GM18505 (cell line): ENCODE results near the gene HAGHL.
"Not testable (repeated sequence)": the region's sequence is repeated elsewhere in the genome, so short reads cannot be mapped to it uniquely, and the experiment has no call there.

Source experiments
- ATAC-seq: cut with Tn5 transposase; IDR thresholded peaks from one replicate; pipeline ENCODE4 v1.9.1; 2021; ENCODE audit not compliant: unreplicated experiment
- POLR2A ChIP-seq: IDR thresholded peaks from 4 replicates; pipeline ENCODE4 v1.6.1; 2011; ENCODE audit warnings: borderline replicate concordance; ENCODE audit not compliant: insufficient read depth, insufficient read length; ENCODE audit errors: extremely low read depth

The HAGHL gene

DNA sequence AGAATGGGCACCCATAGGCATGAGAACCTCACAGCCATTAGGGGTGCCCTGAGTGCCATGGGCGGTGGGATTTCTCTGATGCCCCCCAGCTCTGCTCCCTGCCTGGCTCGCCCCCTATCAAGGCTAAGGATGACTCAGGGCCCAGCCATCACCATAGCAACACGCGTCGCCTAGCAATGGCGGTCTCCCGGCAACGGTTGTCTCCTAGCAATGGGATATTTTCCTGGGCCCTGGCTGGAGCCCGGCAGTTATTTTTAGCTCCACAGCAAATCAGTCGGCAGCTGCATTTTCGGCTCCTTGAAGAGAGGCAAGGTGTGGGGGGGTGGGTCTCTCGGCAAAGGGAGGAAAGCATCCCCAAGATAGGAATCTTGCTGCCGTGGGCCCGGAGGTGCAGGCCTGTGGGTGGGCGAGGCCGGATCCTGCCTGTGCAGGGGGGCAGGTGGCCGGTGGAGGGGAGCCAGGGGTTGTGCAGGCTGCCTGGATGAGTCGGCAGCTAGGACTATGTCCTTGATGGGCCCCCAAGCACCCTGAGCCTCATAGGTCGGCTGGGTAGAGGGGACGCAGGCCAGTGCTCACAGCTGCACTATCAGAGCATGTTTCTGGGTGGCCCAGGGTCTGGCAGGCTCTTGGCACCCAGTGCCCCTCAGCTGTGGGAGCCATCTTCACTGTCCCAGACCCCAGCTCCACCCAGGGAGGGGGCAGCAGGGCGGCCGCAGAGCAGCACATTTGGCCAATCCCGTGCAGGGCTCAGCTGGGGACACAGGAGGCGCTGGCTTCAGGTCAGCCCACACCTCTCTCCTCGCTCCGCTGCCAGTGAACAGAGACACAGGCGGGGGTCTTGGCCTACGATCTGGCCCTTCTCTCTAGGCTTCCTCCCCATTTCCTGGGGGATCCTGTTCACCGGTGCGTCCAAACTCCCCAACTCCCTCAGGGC is 17.1 kb upstream of the HAGHL start:
- no peak for ATAC-seq
- TF ChIP-seq POLR2A, result no peak

DNA sequence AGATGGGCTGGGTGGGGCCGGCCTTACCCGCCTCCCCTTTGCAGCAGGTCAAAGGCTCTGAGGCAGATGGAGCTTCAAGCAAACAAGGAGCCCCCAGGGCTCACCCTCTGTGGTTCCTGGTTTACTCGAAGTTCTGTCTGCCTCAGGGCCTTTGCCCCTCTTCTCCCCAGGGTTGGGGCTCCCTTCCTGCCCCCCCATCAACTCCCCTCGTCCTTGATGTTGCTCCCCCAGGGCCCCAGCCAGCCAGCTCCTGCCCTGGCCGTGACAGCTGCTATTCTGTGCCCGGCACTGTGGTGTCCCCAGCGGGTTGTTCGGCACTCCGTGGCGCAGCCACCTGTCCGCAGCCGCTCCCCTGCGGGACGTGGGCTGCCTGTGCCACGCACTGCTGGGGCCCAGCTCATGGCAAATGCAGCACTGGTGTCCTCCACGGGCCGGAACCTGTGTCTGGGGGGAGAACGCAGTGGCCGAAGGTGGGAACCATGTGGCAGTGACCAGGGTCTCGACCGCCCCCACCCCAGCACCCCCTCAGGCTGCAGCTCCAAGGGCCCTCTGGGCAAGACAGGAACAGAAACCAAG is 16.3 kb upstream of the HAGHL start:
- no peak for TF ChIP-seq POLR2A
- no peak for ATAC-seq

DNA sequence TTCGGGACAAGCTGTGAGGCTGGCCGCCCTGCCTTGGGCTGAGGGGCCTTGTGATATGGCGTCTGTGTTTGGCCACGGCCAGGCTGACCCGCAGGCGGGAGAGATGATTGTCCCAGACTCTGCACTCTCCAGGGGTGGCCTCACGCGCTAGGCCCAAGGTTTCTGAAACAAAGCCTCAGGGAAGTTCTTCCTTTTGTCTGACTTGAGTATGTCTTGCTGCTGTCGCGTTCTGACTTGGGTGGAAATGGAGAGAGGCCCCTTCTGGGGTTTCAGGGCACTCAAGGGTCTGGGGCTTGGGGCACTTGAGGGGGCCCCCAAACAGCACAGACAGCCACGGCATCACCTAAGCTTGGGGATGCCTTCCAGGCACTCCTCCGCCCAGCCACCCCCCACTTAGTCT is 15.8 kb upstream of the HAGHL start:
- no peak for TF ChIP-seq POLR2A
- ATAC-seq, result no peak

DNA sequence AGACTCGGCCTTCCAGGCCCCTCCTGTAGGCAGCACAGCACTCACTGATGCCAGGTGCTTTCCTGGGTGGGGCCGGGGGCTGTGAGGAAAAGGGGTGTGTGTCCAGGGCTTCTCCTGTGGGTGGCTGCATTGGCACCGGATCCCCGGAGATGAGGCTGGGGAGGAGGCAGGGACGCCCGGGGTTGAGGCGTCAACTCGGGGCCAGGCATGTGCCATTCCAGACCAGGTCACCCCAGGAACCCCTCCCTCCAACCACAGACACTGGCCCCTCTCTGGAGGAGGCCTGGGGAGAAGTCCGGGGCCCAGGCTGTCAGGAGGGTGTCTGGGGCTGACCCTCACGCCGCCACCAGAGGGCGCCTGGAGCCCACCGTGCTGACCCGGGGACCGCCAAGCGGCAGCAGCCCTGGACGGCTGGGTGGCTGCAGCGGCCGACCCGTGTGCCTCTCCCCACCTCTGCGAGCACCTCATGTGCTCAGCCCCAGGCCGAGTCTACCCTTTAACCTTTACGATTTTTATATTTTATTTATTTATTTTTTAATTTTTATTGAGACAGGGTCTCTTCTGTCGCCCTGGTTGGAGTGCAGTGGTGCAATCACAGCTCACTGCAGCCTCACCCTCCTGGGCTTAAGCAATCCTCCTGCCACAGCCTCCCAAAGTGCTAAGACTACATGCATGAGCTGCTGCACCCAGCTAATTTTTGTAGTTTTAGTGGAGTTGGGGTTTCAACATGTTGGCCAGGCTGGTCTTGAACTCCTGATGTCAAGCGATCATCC is 15.2 kb upstream of the HAGHL start:
- ATAC-seq, result no peak

DNA sequence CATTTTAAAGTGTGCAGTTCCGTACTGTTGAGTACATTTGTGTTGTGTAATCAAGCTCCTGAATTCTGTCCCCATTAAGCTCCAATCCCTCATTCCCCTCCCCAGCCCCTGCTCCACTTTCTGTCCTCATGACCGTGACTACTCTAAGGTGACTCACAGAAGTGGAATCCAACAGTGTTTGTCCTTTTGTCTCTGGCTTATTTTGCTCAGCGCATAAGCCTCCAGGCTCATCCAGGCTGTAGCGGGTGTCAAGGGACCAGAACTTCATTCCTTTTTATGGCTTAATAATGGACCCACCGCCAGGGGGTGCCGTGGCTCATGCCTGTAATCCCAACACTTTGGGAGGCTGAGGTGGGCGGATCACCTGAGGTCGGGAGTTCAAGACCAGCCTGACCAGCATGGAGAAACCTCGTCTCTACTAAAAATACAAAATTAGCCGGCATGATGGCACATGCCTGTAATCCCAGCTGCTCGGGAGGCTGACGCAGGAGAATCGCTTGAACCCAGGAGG is 14.1 kb upstream of the HAGHL start:
- not testable (repeated sequence) for ATAC-seq

More for the DNA sequence above, 15.2 kb upstream of the HAGHL start:
- TF ChIP-seq POLR2A, result no peak

DNA sequence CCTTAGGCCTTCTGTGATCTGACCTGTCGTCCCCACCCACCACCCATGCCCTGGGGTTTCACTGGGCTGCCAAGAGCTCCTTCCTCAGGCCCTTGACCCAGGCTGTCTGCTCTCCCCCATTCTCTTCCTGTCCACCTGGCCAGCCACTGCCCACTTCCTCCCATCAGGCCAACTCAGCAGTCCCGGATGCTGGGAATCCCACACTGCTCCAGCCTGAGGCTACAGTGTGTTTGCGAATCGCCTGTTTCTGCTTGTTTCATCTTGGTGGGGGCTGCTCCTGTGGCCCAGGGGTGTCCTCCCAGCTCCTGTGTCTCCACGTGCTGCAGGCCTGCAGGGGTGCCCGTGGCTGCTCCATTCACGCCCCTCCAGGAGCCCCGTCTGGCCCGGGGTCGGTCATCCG is 12.8 kb upstream of the HAGHL start:
- no peak for TF ChIP-seq POLR2A

DNA sequence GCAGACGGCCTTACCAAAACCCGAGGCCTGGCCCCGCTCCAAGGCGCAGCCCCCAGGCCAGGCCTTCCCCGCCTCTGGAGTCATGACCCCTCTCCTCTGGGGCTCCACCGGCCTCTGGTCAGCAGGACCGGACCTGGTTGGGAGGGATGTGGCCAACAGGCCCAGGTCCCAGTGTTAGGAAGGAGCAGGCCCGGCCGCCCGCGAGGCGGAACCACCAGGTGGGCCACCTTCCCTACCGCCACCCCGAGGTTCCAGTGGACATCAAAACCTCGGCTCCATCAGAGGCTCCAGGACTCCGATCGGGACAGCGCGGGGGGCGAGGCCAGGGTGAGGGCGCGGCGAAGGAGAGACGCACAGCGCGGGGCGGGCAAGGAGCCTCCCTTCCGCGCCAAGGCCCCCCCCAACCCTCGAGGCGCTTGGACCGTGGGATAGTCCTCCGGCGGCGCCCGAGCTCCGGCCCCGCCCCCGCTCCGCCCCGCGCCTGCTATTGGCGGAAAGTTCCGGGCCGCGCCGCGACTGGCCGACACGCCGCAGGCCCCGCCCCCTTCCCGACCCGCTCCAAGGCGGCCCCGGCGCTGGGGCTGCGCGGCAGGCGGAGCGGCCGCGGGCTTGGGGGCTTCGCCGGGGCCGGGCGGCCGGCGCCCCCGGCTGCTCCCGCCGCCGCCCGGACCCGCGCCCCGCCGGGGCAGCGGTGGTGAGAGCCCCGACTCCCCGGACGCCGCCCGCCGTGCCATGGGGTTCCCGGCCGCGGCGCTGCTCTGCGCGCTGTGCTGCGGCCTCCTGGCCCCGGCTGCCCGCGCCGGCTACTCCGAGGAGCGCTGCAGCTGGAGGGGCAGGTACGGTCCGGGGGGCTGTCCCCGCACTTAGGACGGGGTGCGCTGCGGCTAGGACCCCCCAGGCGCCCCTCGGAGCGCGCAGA is 12.1 kb upstream of the HAGHL start, which contains the start of gene METRN:
Gene METRN, plus strand, starts transcription at position 561 of the 919 bp plus-strand sequence. Its CDS starts 172 bp downstream, at position 733.
- ATAC-seq, result peak; percentile 57
- no peak for TF ChIP-seq POLR2A

More for the DNA sequence above, 12.8 kb upstream of the HAGHL start:
- ATAC-seq, result no peak

DNA sequence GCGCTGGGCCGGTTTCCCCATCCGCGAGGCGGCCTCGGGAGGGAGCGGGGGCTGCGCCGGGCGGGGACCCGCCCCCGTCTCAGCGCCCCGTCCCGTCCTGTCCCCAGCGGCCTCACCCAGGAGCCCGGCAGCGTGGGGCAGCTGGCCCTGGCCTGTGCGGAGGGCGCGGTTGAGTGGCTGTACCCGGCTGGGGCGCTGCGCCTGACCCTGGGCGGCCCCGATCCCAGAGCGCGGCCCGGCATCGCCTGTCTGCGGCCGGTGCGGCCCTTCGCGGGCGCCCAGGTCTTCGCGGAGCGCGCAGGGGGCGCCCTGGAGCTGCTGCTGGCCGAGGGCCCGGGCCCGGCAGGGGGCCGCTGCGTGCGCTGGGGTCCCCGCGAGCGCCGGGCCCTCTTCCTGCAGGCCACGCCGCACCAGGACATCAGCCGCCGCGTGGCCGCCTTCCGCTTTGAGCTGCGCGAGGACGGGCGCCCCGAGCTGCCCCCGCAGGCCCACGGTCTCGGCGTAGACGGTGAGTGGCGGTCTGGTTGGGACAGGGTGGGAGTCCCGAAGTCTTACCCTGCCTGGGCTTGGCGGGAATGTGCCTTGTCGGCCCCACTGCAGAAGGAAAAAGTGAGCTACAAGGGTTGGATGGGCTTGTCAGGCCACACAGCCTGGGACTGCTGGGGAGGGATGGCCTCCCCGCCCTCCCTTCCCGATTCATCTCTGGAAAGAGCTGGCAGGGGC is 11.3 kb upstream of the HAGHL start:
- no peak for TF ChIP-seq POLR2A
- ATAC-seq, result peak; percentile 16

DNA sequence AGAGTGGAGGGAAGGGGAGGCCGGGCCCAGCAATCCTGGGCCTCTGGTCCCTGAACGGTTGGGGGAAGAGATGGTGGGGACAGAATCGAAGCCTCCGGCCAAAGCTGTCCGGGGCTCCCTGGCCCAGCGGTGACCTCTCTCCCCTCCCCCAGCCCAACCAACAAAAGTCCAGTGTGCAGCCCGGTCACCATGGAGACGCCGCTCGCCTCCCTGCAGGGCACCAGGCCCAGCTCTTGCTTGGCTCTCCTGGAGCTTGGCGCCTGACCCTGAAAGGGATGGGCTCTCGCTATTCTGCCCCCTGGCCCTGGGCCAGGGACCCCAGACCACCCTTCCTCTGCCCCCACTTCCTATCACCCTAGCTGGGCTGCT is 10.7 kb upstream of the HAGHL start:
- ATAC-seq, result no peak
- TF ChIP-seq POLR2A, result no peak

DNA sequence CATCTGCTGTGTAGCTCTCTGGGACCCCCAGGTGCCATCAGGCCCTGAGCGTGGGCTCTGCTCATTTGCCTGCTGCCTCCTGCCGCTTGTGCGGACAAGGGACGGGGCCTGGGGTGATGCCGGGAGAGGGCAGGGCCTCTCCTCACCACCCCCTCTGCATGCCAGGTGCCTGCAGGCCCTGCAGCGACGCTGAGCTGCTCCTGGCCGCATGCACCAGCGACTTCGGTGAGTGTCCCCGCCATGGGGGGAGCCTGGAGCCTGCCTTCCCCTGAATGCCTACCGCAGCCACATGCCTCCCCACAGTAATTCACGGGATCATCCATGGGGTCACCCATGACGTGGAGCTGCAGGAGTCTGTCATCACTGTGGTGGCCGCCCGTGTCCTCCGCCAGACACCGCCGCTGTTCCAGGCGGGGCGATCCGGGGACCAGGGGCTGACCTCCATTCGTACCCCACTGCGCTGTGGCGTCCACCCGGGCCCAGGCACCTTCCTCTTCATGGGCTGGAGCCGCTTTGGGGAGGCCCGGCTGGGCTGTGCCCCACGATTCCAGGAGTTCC is 10.1 kb upstream of the HAGHL start:
- ATAC-seq, result no peak
- TF ChIP-seq POLR2A, result no peak

DNA sequence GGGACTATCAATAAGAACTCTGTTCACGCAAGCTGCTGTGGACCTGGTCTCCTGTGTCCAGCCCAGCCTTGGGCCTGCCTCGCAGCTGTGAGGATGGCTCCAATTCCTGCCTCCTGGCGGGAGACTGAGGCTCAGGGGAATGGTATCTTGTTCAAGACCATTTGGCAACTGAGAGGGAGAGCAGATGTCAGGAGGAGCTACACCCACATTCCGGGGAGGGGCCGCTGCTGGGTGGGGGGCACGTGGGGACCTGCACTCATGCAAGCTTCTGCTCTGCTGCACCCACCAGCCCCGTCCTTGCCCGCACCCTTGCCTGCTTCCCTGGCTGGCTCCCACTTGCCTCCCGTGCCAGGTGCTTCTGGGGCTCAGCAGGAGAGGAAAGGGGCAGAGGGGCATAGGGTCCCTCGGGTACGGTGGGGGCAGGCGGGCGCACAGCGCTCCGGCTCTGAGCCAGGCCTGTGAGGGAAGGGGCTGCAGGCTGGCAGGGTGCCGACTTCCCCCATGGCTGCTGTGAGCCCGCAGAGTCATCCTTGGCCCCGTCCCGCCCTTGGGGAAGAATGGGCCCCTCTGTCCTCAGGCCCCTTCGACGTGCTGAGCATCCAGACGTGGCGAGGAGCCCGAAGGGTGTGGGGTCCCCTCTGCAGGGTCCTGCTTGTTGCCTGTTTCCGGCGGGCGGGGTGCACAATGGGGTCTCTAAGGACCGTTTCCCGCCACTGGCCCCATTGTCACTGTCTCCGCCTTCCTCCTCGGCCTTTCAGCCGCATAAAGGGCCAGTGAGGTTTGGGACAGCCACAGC is 9.3 kb upstream of the HAGHL start:
- no peak for TF ChIP-seq POLR2A
- no peak for ATAC-seq
